Germinal center (tissue), 1 donor: ENCODE data around the gene PLN.

Source experiments
- DNase-seq: peaks from one replicate; pipeline ENCODE4 v3.0.0; 2012; ENCODE audit warnings: mixed read lengths, low spot score

Gene PLN

GRCh38 chr6:118537574-118537973 lies 10.5 kb upstream of the PLN start:
- DNase-seq = no peak

DNA sequence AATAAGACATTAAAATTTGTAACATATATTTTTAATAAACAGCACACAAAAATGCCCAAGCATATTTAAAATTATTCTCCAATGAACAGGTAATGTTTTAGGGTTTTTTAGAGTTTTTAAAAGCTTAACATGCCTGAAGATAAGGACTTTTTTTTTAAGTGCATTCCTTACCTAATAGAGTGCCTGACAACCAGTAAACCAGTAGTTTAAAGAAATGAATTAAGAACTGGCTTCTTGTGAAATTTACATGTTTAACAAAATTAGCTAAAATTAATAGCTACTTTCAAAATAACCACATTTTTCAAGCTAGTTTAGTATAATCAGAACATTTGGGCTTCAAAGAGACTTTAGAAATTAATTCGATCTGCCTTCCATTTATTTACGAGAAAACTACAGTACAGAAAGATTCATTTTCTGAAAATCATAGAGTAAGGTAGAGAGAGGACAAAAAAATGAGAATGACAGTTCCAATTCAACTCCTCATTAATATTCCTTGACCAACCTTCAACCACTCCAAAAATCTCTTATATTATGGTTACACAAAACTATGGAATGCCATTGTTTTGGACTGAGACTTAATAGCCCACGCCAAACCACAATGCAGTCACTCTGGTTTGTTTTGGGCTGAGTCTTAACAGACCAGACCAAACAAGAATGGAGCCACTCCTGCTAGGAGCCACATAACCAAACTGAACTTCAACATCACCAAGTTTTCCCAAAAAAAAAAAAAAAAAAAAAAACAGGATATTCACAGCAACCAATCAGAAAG lies 5.7 kb upstream of the PLN start:
- no peak for DNase-seq

GRCh38 chr6:118544105-118544504 lies 4.0 kb upstream of the PLN start:
- DNase-seq = no peak

- no peak for DNase-seq
Measured at GRCh38 chr6:118546164-118546879, 1.8 kb upstream of the PLN start.

DNA sequence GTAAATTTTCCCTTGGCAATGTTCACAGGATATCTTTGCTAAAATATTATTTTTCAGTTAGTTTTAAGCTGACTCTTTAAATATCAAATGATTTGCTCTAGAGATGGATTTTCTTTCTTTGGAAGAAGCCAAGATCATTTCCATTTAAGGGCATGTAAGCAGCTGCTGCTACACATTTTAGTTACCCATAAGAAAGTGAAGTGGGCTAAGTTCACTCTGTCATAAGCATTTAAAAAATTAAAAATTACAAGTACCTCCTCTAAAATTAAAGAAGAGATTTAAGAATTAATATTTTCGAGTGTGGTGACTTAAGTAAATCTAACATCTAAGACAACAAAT lies 1.2 kb upstream of the PLN start:
- no peak for DNase-seq

DNA sequence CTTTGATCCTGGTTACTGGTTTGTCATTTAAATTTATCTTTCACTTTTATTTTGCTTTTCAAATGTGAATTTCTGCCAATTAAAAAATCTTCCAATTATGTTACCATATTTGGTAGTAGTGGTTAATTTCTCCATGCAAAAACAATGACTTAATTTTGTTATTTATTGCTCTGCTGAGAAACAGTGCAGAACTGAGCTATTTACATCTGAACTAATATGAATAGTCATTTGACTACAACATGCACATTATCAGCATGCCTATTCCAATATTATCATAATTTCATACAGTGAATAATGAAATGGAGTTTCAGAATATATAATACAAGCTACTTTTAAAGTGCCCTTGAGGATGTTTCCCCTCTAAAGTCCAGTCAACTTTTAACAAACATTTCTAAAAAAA lies 517 bp downstream of the PLN start:
- no peak for DNase-seq

DNA sequence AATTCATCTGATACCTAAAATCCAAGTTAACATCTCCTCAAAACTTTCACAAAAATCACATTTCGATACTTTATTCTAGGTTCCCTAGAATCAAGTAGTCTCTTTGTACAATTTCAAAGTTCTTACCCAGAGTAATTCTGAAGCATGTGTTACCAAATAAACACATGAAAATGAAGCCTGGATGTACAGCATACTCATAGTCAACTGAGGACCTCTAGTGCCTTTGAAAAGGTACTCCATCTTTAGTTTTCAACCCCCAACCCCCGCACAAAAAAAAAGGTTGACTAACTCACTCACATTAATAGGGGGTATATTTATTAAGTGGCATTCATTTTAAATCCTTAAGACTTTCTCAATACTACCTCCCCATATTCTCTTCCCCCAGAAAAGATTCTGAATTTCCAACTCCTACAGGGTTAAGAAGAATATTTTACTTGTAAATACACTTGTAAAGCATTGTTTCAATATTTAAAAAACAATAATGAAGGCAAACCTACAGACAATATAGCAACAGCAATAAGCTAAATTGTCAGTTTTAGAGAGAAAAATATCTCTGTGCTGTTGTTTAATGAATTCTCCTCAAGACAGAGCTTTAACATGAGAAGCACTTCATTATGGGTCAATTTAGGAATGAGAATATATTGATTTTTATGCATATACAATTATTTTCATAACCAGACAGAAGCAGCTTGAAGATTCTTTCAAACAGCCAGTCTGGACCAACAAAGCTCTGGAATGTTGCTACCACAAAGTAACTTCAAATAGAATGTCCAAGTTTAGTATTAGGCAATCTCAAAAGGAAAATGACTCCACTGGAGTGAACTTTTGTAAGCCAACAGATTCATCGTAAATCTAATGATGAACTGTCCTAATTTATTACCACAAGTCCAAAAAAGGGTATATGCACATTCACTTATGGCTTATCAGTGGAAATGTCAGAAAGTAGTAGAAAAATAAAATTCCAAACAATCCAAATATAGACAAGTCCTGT lies 3.3 kb downstream of the PLN start:
- peak; percentile 24 for DNase-seq

DNA sequence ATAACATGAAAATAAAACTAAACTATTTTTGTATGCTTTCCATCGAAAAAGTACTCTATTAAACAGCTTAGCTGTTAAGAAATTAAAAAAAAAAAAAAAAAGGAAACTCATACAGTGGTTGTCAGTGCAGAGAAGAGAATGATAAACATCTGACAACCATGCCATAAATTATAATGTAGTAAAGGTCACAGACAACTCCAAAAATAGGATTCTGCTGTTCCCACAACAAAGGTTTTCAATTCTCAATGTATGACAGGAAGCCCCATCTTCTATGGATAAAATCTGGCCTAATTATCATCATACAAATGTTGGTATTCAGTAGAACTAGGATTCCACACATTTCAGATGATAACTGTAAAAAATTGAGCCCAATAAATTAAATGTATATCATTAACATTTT lies 5.0 kb downstream of the PLN start:
- DNase-seq = no peak

DNA sequence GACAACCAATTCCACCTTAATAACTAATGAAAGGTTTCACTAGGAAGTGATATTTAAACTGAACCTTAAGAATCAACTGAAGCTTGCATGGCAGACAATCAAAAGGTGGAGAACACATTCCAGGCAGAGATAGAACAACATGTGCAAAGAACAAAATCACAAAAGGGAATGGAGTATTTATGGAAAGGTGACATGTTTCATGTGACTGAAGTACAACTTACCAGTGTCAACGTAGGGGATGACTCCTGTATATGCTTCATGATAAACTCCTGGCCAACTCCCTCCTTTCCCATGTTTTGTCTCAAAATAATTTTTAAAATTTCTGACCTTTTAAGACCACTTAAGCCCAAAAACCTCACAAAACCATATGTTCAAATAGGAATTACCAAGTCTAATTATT lies 6.6 kb downstream of the PLN start:
- DNase-seq = no peak

GRCh38 chr6:118558464-118559217 lies 10.5 kb downstream of the PLN start:
- DNase-seq = no peak

- no peak for DNase-seq
Measured at GRCh38 chr6:118559659-118560058, 11.6 kb downstream of the PLN start.

- DNase-seq = no peak
Measured at GRCh38 chr6:118562248-118562647, 14.2 kb downstream of the PLN start.

GRCh38 chr6:118562959-118563358 lies 14.9 kb downstream of the PLN start:
- DNase-seq = no peak

GRCh38 chr6:118565311-118565960 lies 17.3 kb downstream of the PLN start:
- DNase-seq = peak; percentile 68

GRCh38 chr6:118567974-118568373 lies 19.9 kb downstream of the PLN start:
- no peak for DNase-seq

- no peak for DNase-seq
Measured at GRCh38 chr6:118569498-118569897, 21.4 kb downstream of the PLN start.

- DNase-seq = no peak
Measured at GRCh38 chr6:118571121-118571520, 23.0 kb downstream of the PLN start.

- no peak for DNase-seq
Measured at GRCh38 chr6:118574051-118574865, 26.2 kb downstream of the PLN start.

DNA sequence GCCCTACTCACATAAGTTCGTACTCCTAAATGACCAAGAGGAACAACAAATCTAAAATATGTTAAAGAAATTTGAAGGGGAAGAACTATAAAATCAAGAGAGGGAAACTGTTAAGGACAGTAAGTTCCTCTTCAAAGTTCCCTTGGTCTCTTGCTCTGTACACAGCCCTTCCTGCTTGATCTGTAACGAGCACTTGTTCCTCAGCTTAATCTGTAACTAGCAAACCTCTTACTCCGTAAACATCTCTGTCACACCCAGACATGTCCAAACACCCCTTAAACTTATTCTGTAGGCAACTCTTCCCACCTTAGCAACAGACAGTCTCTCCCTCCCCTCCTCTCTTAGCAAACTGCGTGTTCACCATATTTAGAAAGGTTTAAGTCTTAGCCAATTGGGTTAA lies 29.9 kb downstream of the PLN start:
- no peak for DNase-seq

DNA sequence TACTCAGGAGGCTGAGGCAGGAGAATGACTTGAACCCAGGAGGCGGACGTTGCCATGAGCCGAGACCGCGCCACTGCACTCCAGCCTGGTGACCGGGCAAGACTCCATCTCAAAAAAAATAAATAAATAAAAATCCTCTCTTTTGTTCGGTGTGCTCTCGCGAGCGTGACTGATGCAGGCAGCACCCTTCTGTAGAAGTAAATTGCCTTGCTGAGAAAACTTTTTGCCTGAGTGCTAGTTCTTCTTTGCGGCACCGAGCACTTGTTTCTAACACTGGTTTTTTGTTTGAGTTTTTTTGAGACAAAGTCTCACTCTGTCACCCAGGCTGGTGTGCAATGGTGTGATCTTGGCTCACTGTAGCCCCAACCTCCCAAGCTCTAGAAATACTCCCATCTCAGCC lies 30.5 kb downstream of the PLN start:
- DNase-seq = no peak

DNA sequence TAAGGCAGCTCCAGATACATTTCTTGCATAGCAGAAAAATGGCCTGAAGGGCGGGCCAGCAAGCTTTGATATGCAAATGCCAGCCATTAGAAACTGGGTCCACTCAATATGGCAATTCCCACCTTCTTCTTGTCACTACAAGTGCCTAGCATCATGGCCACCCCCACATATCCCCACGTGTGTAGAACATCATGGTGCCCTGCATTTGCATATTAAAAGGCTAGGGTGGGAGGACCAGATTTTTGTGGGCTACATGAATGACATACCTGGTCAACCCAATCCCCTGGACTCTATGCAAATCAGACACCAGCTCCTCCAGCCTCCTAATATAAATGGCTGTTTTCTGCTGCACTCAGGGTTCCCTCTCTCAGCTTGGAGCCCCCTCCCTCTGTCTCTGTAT lies 31.7 kb downstream of the PLN start:
- no peak for DNase-seq
